Measurements from ENCODE around the gene NUDT4.

NUDT4 gene

GRCh38 chr12:93440043-93440835 lies 62.5 kb downstream of the NUDT4 start:
- Histone ChIP-seq H3K4me3 (ENCODE audit: insufficient read depth, low read depth, low read length, poor library complexity, severe bottlenecking) (peak overlapping the region; percentile 87), H3K4me1 (ENCODE audit: control insufficient read depth, insufficient read depth, low read length, poor library complexity, severe bottlenecking) (peaks cover 40% of the 10 kb centered on the region), H3K27ac (ENCODE audit: insufficient read depth, low read length, poor library complexity, severe bottlenecking) (peak overlapping the region; percentile 92), H3K9me3 (ENCODE audit: control insufficient read depth, low read length) (no peaks in the 10 kb centered on the region), H3K36me3 (ENCODE audit: control insufficient read depth, insufficient read depth, low read length) (no peaks in the 10 kb centered on the region), H3K27me3 (replicated peaks; ENCODE audit: control insufficient read depth, insufficient read depth, low read length, poor library complexity, severe bottlenecking) (no peaks in the 10 kb centered on the region)
- no peak for DNase-seq

- H3K9me3 ChIP-seq (ENCODE audit: control insufficient read depth, low read length) = no peaks in the 10 kb centered on the region
- peak; percentile 25 to 27 (median 25) for DNase-seq
- H3K4me1 ChIP-seq (ENCODE audit: control insufficient read depth, insufficient read depth, low read length, poor library complexity, severe bottlenecking) = peaks cover 40% of the 10 kb centered on the region
- H3K27me3 ChIP-seq (replicated peaks; ENCODE audit: control insufficient read depth, insufficient read depth, low read length, poor library complexity, severe bottlenecking) = no peaks in the 10 kb centered on the region
- peak overlapping the region; percentile 87 for H3K4me3 ChIP-seq (ENCODE audit: insufficient read depth, low read depth, low read length, poor library complexity, severe bottlenecking)
- H3K27ac ChIP-seq (ENCODE audit: insufficient read depth, low read length, poor library complexity, severe bottlenecking) = peak overlapping the region; percentile 92
- H3K36me3 ChIP-seq (ENCODE audit: control insufficient read depth, insufficient read depth, low read length) = no peaks in the 10 kb centered on the region
Measured at GRCh38 chr12:93441081-93441616, 63.4 kb downstream of the NUDT4 start.

GRCh38 chr12:93441617-93442410 lies 64.1 kb downstream of the NUDT4 start, which contains the start of gene UBE2N:
Gene UBE2N (minus strand): TSS chr12:93441947. CDS start chr12:93441884, 63 bp downstream.
- Histone ChIP-seq H3K4me1 (ENCODE audit: control insufficient read depth, insufficient read depth, low read length, poor library complexity, severe bottlenecking) (peaks cover 33% of the 10 kb centered on the region), H3K4me3 (ENCODE audit: insufficient read depth, low read depth, low read length, poor library complexity, severe bottlenecking) (peak within 1 kb of the TSS; percentile 87), H3K27me3 (replicated peaks; ENCODE audit: control insufficient read depth, insufficient read depth, low read length, poor library complexity, severe bottlenecking) (no peaks in the 10 kb centered on the region)

GRCh38 chr12:93442411-93443340 lies 65.0 kb downstream of the NUDT4 start:
- Histone ChIP-seq H3K4me1 (ENCODE audit: control insufficient read depth, insufficient read depth, low read length, poor library complexity, severe bottlenecking) (peaks cover 28% of the 10 kb centered on the region), H3K27ac (ENCODE audit: insufficient read depth, low read length, poor library complexity, severe bottlenecking) (peak overlapping the region; percentile 92), H3K9me3 (ENCODE audit: control insufficient read depth, low read length) (no peaks in the 10 kb centered on the region), H3K27me3 (replicated peaks; ENCODE audit: control insufficient read depth, insufficient read depth, low read length, poor library complexity, severe bottlenecking) (no peaks in the 10 kb centered on the region), H3K4me3 (ENCODE audit: insufficient read depth, low read depth, low read length, poor library complexity, severe bottlenecking) (peak overlapping the region; percentile 87), H3K36me3 (ENCODE audit: control insufficient read depth, insufficient read depth, low read length) (no peaks in the 10 kb centered on the region)
- DNase-seq = no peak

More at GRCh38 chr12:93441617-93442410, 64.1 kb downstream of the NUDT4 start, which contains the start of gene UBE2N:
- no peaks in the 10 kb centered on the region for H3K9me3 ChIP-seq (ENCODE audit: control insufficient read depth, low read length)
- DNase-seq = peak; percentile 96 to 97 (median 96)
- no peaks in the 10 kb centered on the region for H3K36me3 ChIP-seq (ENCODE audit: control insufficient read depth, insufficient read depth, low read length)
- H3K27ac ChIP-seq (ENCODE audit: insufficient read depth, low read length, poor library complexity, severe bottlenecking) = peak within 1 kb of the TSS; percentile 92

GRCh38 chr12:93443576-93443975 lies 65.9 kb downstream of the NUDT4 start:
- Histone ChIP-seq H3K36me3 (ENCODE audit: control insufficient read depth, insufficient read depth, low read length) (no peaks in the 10 kb centered on the region), H3K4me1 (ENCODE audit: control insufficient read depth, insufficient read depth, low read length, poor library complexity, severe bottlenecking) (peaks cover 20% of the 10 kb centered on the region), H3K4me3 (ENCODE audit: insufficient read depth, low read depth, low read length, poor library complexity, severe bottlenecking) (no peak overlapping the region), H3K27me3 (replicated peaks; ENCODE audit: control insufficient read depth, insufficient read depth, low read length, poor library complexity, severe bottlenecking) (no peaks in the 10 kb centered on the region), H3K27ac (ENCODE audit: insufficient read depth, low read length, poor library complexity, severe bottlenecking) (no peak overlapping the region), H3K9me3 (ENCODE audit: control insufficient read depth, low read length) (no peaks in the 10 kb centered on the region)
- no peak for DNase-seq

GRCh38 chr12:93447555-93448290 lies 70.0 kb downstream of the NUDT4 start:
- H3K27me3 ChIP-seq (replicated peaks; ENCODE audit: control insufficient read depth, insufficient read depth, low read length, poor library complexity, severe bottlenecking) = no peaks in the 10 kb centered on the region
- no peak for DNase-seq
- peaks cover 4% of the 10 kb centered on the region for H3K4me1 ChIP-seq (ENCODE audit: control insufficient read depth, insufficient read depth, low read length, poor library complexity, severe bottlenecking)
- H3K4me3 ChIP-seq (ENCODE audit: insufficient read depth, low read depth, low read length, poor library complexity, severe bottlenecking) = no peak overlapping the region
- H3K27ac ChIP-seq (ENCODE audit: insufficient read depth, low read length, poor library complexity, severe bottlenecking) = peak overlapping the region; percentile 8
- H3K9me3 ChIP-seq (ENCODE audit: control insufficient read depth, low read length) = no peaks in the 10 kb centered on the region
- H3K36me3 ChIP-seq (ENCODE audit: control insufficient read depth, insufficient read depth, low read length) = no peaks in the 10 kb centered on the region

- Histone ChIP-seq H3K27ac (ENCODE audit: insufficient read depth, low read length, poor library complexity, severe bottlenecking) (no peak overlapping the region), H3K36me3 (ENCODE audit: control insufficient read depth, insufficient read depth, low read length) (no peaks in the 10 kb centered on the region), H3K27me3 (replicated peaks; ENCODE audit: control insufficient read depth, insufficient read depth, low read length, poor library complexity, severe bottlenecking) (no peaks in the 10 kb centered on the region), H3K9me3 (ENCODE audit: control insufficient read depth, low read length) (no peaks in the 10 kb centered on the region), H3K4me3 (ENCODE audit: insufficient read depth, low read depth, low read length, poor library complexity, severe bottlenecking) (no peak overlapping the region), H3K4me1 (ENCODE audit: control insufficient read depth, insufficient read depth, low read length, poor library complexity, severe bottlenecking) (peaks cover 4% of the 10 kb centered on the region)
- DNase-seq = no peak
Measured at GRCh38 chr12:93448796-93449195, 71.1 kb downstream of the NUDT4 start.

- Histone ChIP-seq H3K27ac (ENCODE audit: insufficient read depth, low read length, poor library complexity, severe bottlenecking) (no peak overlapping the region), H3K4me1 (ENCODE audit: control insufficient read depth, insufficient read depth, low read length, poor library complexity, severe bottlenecking) (peaks cover 4% of the 10 kb centered on the region), H3K4me3 (ENCODE audit: insufficient read depth, low read depth, low read length, poor library complexity, severe bottlenecking) (no peak overlapping the region), H3K27me3 (replicated peaks; ENCODE audit: control insufficient read depth, insufficient read depth, low read length, poor library complexity, severe bottlenecking) (no peaks in the 10 kb centered on the region), H3K9me3 (ENCODE audit: control insufficient read depth, low read length) (no peaks in the 10 kb centered on the region), H3K36me3 (ENCODE audit: control insufficient read depth, insufficient read depth, low read length) (no peaks in the 10 kb centered on the region)
- DNase-seq = no peak
Measured at GRCh38 chr12:93449277-93449676, 71.6 kb downstream of the NUDT4 start.
